HepG2 (cell line): Measurements from ENCODE around the gene PCDHGA2. TPM values are rescaled to one million over a fixed set of nuclear protein-coding genes. Genes with fewer than 3 reads are reported as not detected.
A peak's percentile ranks its signal among the peaks of the same experiment; 100 is the strongest.
"Not testable (repeated sequence)": the region's sequence is repeated elsewhere in the genome, so short reads cannot be mapped to it uniquely, and the experiment has no call there.

ENCODE experiments used
- ATAC-seq: fragments of 200-7000 bp; cut with Tn5 transposase; 3 replicates; pipeline ENCODE4 v1.9.1; 2020; ENCODE audit warnings: mild to moderate bottlenecking, moderate library complexity
- BruUV-seq: library from RNA; stranded (reverse); fragments of 400-500 nt; replicated peaks from 2 replicates; lab custom pipeline; 2021; lab: Mats Ljungman, UMichigan
- CTCF ChIA-PET: fragments of 300-600 bp; formaldehyde crosslinking; extraction: SDS; loops from one replicate; lab custom pipeline; 2021; ENCODE audit warnings: low total read pairs, inconsistent platforms, low intra/inter-chr PET ratio; lab: Yijun Ruan, JAX
- POLR2A ChIA-PET: fragments of 350-600 bp; sonication (Branson Sonifier 250); formaldehyde crosslinking; loops from one replicate; lab custom pipeline; 2020; ENCODE audit warnings: antibody characterized with exemption, inconsistent platforms; lab: Yijun Ruan, JAX
- DNase-seq: peaks from one replicate; pipeline ENCODE4 v3.0.0-alpha.2; 2015; ENCODE audit warnings: low spot score
- FAIRE-seq: peaks from 3 replicates; lab custom pipeline; 2011; peaks lifted over from hg19 to GRCh38; lab: Jason Lieb, UNC
- H2AFZ ChIP-seq: one replicate; pipeline ENCODE4 v1.6.1; 2011; ENCODE audit warnings: low read length, inconsistent platforms
- H3K27ac ChIP-seq: fragments of 300-600 bp; 3 replicates; pipeline ENCODE4 v1.8.0; 2011; ENCODE audit warnings: mixed run types, mild to moderate bottlenecking, mixed read lengths, low read length, inconsistent platforms; ENCODE audit not compliant: insufficient read depth; ENCODE audit errors: extremely low read length
- H3K27me3 ChIP-seq, 2 experiments: fragments of 200-600 bp in 1 of 2; 2 replicates in 1 of 2; 3 replicates in 1 of 2; pipeline versions ENCODE4 v1.6.0 to v1.8.0; 2011; ENCODE audit warnings: low read length in 2 of 2, mild to moderate bottlenecking in 2 of 2, moderate library complexity in 2 of 2, inconsistent platforms in 1 of 2; ENCODE audit not compliant: insufficient read depth in 2 of 2, control insufficient read depth in 1 of 2
- H3K36me3 ChIP-seq, 2 experiments: fragments of 200-600 bp in 1 of 2; replicated peaks in 1 of 2; 2 replicates in 1 of 2; 3 replicates in 1 of 2; pipeline versions ENCODE4 v1.5.1 to v1.8.0; 2011; ENCODE audit warnings: low read length in 2 of 2, inconsistent platforms in 1 of 2; ENCODE audit not compliant: insufficient read depth in 2 of 2, control insufficient read depth in 1 of 2
- H3K4me1 ChIP-seq: 2 replicates; pipeline ENCODE4 v1.5.1; 2012; ENCODE audit warnings: low read length, inconsistent platforms; ENCODE audit not compliant: insufficient read depth
- H3K4me2 ChIP-seq: 2 replicates; pipeline ENCODE4 v1.6.0; 2011; ENCODE audit warnings: low read depth, low read length, inconsistent platforms
- H3K4me3 ChIP-seq, 3 experiments: fragments of 200-600 bp in 1 of 3; sonication (generic), shearing (Covaris generic) in 1 of 3; replicated peaks in 1 of 3; 2 replicates each; pipeline ENCODE4 v1.5.1; 2011 to 2016; ENCODE audit warnings: low read length in 3 of 3, inconsistent platforms in 2 of 3, low read depth in 2 of 3, mild to moderate bottlenecking in 2 of 3, control low read depth in 1 of 3, mixed read lengths in 1 of 3; ENCODE audit not compliant: insufficient read depth in 1 of 3
- H3K79me2 ChIP-seq: one replicate; pipeline ENCODE4 v1.6.1; 2011; ENCODE audit warnings: low read length, inconsistent platforms; ENCODE audit not compliant: insufficient read depth
- H3K9ac ChIP-seq: 2 replicates; pipeline ENCODE4 v1.6.0; 2011; ENCODE audit warnings: mild to moderate bottlenecking, low read depth, low read length, inconsistent platforms; ENCODE audit not compliant: insufficient read depth
- H3K9me3 ChIP-seq: 2 replicates; pipeline ENCODE4 v1.5.1; 2012; ENCODE audit warnings: mild to moderate bottlenecking, low read length
- H4K20me1 ChIP-seq: 2 replicates; pipeline ENCODE4 v1.6.0; 2011; ENCODE audit warnings: inconsistent platforms, mild to moderate bottlenecking, low read length, moderate library complexity; ENCODE audit not compliant: insufficient read depth
- CBX1 ChIP-seq: IDR thresholded peaks from one replicate; pipeline ENCODE4 v1.6.1; 2016; ENCODE audit warnings: antibody characterized with exemption, low read depth
- NFIC ChIP-seq: IDR thresholded peaks from 2 replicates; pipeline ENCODE4 v1.6.1; 2012; ENCODE audit warnings: mild to moderate bottlenecking, low read length, inconsistent platforms
- ZNF572 ChIP-seq: sonication (generic); formaldehyde crosslinking; IDR thresholded peaks from 2 replicates; pipeline ENCODE4 v1.5.1; 2020; ENCODE audit warnings: mild to moderate bottlenecking, missing genetic modification reagents
- WGBS: methylation state at CpG from one replicate; pipeline ENCODE4 v1.1.6; 2017; ENCODE audit warnings: low lambda C conversion rate; 5-methylcytosine and 5-hydroxymethylcytosine counted together
- in situ Hi-C: cut with HindIII; loops from 2 replicates; pipeline ENCODE4 v1.10.0; 2017; ENCODE audit warnings: low pct_unique_long_range_greater_than_20kb; ENCODE audit not compliant: extremely low pct_ligation_motif_present
- intact Hi-C: fragments of 100-400 bp; cut with micrococcal nuclease; formaldehyde crosslinking; loops from one replicate; pipeline ENCODE4 v1.10.0; 2022; ENCODE audit not compliant: unreplicated experiment
- polyA plus RNA-seq, 8 experiments: library from polyadenylated mRNA; depleted of rRNA in 3 of 8; stranded (reverse) in 7 of 8; unstranded in 1 of 8; fragments of >200 nt; fragmentation: Illumina TruSeq in 4 of 8; extraction: Trizol in 4 of 8; gene quantifications; 2 replicates each; pipeline versions ENCODE4 v1.2.1 to v1.2.3, GENCODE V29; 2011 to 2016; ENCODE audit warnings: low read depth in 4 of 8, missing spikeins in 1 of 8, mixed read lengths in 1 of 8; ENCODE audit not compliant: insufficient read depth in 1 of 8
- total RNA-seq, 5 experiments: library from RNA; depleted of rRNA; stranded (reverse); fragments of >200 nt; fragmentation: Illumina TruSeq; extraction: Trizol; gene quantifications; 2 replicates each; pipeline ENCODE4 v1.2.3, GENCODE V29; 2016; ENCODE audit warnings: low read depth in 1 of 5
- TF ChIP-seq, protein P1 (sequence below): IDR thresholded peaks from 2 replicates; pipeline ENCODE4 v1.6.1; 2016
- TF ChIP-seq, protein P2 (sequence below): sonication (generic); formaldehyde crosslinking; IDR thresholded peaks from 2 replicates; pipeline ENCODE4 v1.5.1; 2020; ENCODE audit warnings: mild to moderate bottlenecking, missing genetic modification reagents, moderate library complexity

PCDHGA2 gene
- total and polyA plus RNA-seq, 2 of the 13 experiments (the other 11 are each of a cell fraction or from before 2014, with no cell fraction given), result 0.04 to 0.11 TPM

DNA sequence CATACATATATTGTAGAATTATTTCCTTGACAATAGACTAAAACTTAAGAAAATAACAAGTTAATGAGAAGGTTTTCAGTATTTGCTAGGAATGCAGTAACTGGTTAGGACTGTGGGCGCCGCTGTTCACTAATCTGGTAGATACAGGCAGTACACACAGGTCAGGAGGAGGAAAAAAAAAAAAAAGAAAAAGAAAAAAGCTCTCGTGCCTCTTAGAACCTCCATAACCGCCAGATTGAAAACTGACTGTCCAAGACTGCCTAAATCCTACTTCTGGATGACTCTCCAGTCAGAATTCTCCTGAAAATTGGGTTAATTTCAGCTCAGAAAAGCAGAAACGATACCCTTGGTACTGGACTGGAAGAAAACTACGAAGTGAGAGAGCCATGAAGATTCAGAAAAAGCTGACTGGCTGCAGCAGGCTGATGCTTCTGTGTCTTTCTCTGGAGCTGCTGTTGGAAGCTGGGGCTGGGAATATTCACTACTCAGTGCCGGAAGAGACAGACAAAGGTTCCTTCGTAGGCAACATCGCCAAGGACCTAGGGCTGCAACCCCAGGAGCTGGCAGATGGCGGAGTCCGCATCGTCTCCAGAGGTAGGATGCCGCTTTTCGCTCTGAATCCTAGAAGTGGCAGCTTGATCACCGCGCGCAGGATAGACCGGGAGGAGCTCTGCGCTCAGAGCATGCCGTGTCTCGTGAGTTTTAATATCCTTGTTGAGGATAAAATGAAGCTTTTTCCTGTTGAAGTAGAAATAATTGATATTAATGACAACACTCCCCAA lies 8.1 kb upstream of the PCDHGA2 start, which contains the start of gene PCDHGA1 (continued):
- TF ChIP-seq NFIC (no peak), ZNF572 (CRISPR knock-in tag) (no peak), CBX1 (peak; percentile 23)
- TF ChIP-seq, protein P1, sequence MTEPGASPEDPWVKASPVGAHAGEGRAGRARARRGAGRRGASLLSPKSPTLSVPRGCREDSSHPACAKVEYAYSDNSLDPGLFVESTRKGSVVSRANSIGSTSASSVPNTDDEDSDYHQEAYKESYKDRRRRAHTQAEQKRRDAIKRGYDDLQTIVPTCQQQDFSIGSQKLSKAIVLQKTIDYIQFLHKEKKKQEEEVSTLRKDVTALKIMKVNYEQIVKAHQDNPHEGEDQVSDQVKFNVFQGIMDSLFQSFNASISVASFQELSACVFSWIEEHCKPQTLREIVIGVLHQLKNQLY (CRISPR knock-in tag), result no peak
- TF ChIP-seq, protein P2, sequence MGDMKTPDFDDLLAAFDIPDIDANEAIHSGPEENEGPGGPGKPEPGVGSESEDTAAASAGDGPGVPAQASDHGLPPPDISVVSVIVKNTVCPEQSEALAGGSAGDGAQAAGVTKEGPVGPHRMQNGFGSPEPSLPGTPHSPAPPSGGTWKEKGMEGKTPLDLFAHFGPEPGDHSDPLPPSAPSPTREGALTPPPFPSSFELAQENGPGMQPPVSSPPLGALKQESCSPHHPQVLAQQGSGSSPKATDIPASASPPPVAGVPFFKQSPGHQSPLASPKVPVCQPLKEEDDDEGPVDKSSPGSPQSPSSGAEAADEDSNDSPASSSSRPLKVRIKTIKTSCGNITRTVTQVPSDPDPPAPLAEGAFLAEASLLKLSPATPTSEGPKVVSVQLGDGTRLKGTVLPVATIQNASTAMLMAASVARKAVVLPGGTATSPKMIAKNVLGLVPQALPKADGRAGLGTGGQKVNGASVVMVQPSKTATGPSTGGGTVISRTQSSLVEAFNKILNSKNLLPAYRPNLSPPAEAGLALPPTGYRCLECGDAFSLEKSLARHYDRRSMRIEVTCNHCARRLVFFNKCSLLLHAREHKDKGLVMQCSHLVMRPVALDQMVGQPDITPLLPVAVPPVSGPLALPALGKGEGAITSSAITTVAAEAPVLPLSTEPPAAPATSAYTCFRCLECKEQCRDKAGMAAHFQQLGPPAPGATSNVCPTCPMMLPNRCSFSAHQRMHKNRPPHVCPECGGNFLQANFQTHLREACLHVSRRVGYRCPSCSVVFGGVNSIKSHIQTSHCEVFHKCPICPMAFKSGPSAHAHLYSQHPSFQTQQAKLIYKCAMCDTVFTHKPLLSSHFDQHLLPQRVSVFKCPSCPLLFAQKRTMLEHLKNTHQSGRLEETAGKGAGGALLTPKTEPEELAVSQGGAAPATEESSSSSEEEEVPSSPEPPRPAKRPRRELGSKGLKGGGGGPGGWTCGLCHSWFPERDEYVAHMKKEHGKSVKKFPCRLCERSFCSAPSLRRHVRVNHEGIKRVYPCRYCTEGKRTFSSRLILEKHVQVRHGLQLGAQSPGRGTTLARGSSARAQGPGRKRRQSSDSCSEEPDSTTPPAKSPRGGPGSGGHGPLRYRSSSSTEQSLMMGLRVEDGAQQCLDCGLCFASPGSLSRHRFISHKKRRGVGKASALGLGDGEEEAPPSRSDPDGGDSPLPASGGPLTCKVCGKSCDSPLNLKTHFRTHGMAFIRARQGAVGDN, result peak; percentile 33

DNA sequence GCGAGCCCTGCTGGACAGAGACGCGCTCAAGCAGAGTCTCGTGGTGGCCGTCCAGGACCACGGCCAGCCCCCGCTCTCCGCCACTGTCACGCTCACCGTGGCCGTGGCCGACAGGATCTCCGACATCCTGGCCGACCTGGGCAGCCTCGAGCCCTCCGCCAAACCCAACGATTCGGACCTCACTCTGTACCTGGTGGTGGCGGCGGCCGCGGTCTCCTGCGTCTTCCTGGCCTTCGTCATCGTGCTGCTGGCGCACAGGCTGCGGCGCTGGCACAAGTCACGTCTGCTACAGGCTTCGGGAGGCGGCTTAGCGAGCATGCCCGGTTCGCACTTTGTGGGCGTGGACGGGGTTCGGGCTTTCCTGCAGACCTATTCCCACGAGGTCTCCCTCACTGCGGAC lies 6.0 kb upstream of the PCDHGA2 start:
- H2AFZ ChIP-seq, H3K36me3 ChIP-seq, CTCF ChIA-PET, in situ Hi-C loops, intact Hi-C loops, H3K9me3 ChIP-seq, H3K4me3 ChIP-seq, H3K79me2 ChIP-seq, BruUV-seq, DNase-seq, H4K20me1 ChIP-seq, H3K27ac ChIP-seq, H3K4me2 ChIP-seq, ATAC-seq, POLR2A ChIA-PET, H3K9ac ChIP-seq, FAIRE-seq: not testable (repeated sequence)
- Histone ChIP-seq H3K4me1 (peaks cover 10% of the 10 kb centered on the region), H3K27me3 (peaks cover 0 to 15% of the 10 kb centered on the region in 2 experiments; a peak in 3 of 5 replicates)
- 74% methylated on average over 20 of the region's 39 CpGs for WGBS

DNA sequence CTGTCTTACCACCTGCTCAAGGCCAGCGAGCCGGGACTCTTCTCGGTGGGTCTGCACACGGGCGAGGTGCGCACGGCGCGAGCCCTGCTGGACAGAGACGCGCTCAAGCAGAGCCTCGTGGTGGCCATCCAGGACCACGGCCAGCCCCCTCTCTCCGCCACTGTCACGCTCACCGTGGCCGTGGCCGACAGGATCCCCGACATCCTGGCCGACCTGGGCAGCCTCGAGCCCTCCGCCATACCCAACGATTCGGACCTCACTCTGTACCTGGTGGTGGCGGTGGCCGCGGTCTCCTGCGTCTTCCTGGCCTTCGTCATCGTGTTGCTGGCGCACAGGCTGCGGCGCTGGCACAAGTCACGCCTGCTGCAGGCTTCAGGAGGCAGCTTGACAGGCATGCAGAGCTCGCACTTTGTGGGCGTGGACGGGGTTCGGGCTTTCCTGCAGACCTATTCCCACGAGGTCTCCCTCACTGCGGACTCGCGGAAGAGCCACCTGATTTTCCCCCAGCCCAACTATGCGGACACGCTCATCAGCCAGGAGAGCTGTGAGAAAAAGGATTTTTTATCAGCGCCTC lies 2.3 kb downstream of the PCDHGA2 start:
- in situ Hi-C loops, H3K79me2 ChIP-seq, H3K4me3 ChIP-seq, H3K4me2 ChIP-seq, H3K9ac ChIP-seq, H2AFZ ChIP-seq, FAIRE-seq, DNase-seq, H3K36me3 ChIP-seq, H4K20me1 ChIP-seq, H3K27me3 ChIP-seq, intact Hi-C loops, H3K27ac ChIP-seq, BruUV-seq, CTCF ChIA-PET, ATAC-seq, POLR2A ChIA-PET, H3K4me1 ChIP-seq: not testable (repeated sequence)
- WGBS, result 57% methylated on average over 7 of the region's 45 CpGs
- peaks cover 30% of the 10 kb centered on the region for H3K9me3 ChIP-seq
